IgD-negative memory B cell (primary cell): ENCODE data around the gene GNL1. TPM values are rescaled to one million over a fixed set of nuclear protein-coding genes. Genes with fewer than 3 reads are reported as not detected.
"Not testable (repeated sequence)": the region's sequence is repeated elsewhere in the genome, so short reads cannot be mapped to it uniquely, and the experiment has no call there.

Experiments used
- H3K27ac Mint-ChIP-seq, 3 donors: one replicate each; pipeline ENCODE4 v1.8.0; 2020 to 2022; ENCODE audit warnings: mild to moderate bottlenecking in 3 of 3, mixed read lengths in 3 of 3, moderate library complexity in 1 of 3
- H3K27me3 Mint-ChIP-seq: one replicate; pipeline ENCODE4 v1.8.0; 2021; ENCODE audit warnings: mixed read lengths
- H3K36me3 Mint-ChIP-seq: one replicate; pipeline ENCODE4 v1.8.0; 2020; ENCODE audit warnings: mild to moderate bottlenecking, mixed read lengths
- H3K4me1 Mint-ChIP-seq, 3 donors: one replicate each; pipeline ENCODE4 v1.8.0; 2020 to 2022; ENCODE audit warnings: mixed read lengths in 3 of 3, mild to moderate bottlenecking in 1 of 3
- H3K4me3 Mint-ChIP-seq, 4 donors: one replicate each; pipeline ENCODE4 v1.8.0; 2020 to 2022; ENCODE audit warnings: mild to moderate bottlenecking in 4 of 4, mixed read lengths in 4 of 4, moderate library complexity in 3 of 4
- H3K9me3 Mint-ChIP-seq, 3 donors: one replicate each; pipeline ENCODE4 v1.8.0; 2020 to 2021; ENCODE audit warnings: mixed read lengths in 3 of 3, mild to moderate bottlenecking in 1 of 3
- polyA plus RNA-seq: library from polyadenylated mRNA; unstranded; fragments of 300-500 nt; fragmentation: Illumina TruSeq; gene quantifications from one replicate; pipeline ENCODE4 v1.2.3, GENCODE V29; 2021

Gene GNL1
- polyA plus RNA-seq, 1 donor from 2014 or later, result 46.1 TPM

DNA sequence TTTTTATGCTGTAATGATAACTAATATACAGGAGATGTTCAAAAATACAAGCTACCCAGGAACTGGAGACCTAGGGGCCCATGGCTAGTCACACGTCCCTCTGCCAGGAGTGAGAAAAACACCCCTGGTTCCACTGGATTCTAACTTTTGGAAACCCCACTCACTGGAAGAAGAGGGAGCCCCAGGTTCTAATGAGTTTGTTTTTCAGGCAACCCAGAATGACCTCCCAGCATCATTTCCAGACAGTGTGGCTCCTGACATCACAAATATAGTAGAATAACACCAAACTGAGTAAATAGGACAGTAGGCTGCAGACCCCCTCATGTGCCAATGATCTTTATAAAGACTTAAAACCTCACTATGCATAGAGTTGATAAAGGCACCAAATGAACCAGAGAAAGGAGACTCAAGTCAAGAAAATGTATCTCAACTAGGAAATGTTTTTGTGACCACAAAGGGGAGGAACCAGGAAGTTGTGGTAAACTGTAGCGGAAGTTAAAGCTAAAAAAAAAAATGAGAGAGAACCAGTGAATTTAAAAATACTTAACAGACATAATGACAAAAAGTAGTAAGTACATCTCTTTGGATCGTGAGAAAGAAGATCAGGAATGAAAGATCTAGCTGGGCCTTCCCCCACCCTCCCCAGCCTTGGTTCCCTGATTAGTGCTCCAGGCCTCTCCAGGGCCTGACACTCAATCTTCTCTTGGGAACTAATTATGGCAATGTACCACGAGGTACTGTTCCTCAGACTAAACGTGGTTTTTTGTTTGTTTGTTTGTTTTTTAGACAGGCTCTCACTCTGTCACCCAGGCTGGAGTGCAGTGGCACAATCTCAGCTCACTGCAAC, 47.2 kb downstream of the GNL1 start:
- H3K27me3 Mint-ChIP-seq, result no peaks in the 10 kb centered on the region
- H3K27ac Mint-ChIP-seq, result peak overlapping the region; percentile 84 to 97 (median 89)
- no peaks in the 10 kb centered on the region for H3K9me3 Mint-ChIP-seq
- H3K4me3 Mint-ChIP-seq, result peak overlapping the region; percentile 60 to 84 (median 78)
- H3K36me3 Mint-ChIP-seq, result no peaks in the 10 kb centered on the region
- H3K4me1 Mint-ChIP-seq, result peaks cover 52 to 56% (median 55%) of the 10 kb centered on the region in 3 donors

DNA sequence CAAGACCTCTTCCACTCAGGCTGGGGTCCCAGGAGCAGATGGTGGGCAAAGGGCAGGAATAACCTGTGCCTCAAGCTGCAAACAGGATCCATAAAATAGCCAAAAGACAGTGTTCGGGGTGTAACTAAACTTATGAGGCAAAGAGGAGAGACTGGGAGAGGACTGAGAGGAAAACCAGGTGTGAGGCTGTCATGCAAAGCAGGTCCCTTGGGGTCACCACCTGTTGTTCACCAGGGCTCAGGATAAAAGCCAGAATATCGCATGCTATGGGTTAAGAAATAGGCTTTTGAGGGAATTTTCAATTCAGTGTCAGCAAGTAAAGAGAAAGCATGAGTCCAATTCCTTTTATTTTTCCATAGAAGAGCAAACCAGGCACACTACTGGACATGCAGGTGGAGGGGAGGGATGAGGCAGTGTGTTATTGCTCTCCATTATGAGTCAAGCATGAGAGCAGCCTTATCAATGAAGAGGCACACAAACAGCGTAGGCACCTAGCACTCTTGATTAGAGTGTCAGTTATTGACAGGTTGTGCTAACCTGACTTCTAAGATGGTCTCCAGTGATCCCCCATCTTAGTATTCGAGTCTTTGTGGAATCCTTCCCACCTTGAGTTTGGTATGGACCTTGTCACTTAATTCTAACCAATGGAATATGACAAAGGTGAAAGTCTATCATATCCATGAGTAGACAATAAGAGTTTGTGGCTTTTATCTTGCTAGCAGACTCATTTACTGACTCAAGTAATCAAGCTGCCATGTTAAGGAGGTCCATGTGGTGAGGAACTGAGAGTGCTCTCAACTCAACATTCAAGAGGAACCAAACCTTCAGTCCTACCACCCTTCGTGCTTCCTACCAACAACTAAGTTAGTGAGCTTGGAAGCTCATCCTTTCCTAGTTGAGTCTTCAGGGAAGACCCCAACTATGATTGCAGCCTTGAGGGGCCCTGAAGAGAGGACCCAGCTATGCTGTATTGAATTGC, 48.2 kb downstream of the GNL1 start:
- no peaks in the 10 kb centered on the region for H3K27me3 Mint-ChIP-seq
- no peaks in the 10 kb centered on the region for H3K36me3 Mint-ChIP-seq
- peak overlapping the region; percentile 70 to 92 (median 82) for H3K4me3 Mint-ChIP-seq
- H3K4me1 Mint-ChIP-seq, result peaks cover 47 to 56% (median 52%) of the 10 kb centered on the region in 3 donors
- H3K9me3 Mint-ChIP-seq, result no peaks in the 10 kb centered on the region
- H3K27ac Mint-ChIP-seq, result peak overlapping the region; percentile 84 to 97 (median 90)

DNA sequence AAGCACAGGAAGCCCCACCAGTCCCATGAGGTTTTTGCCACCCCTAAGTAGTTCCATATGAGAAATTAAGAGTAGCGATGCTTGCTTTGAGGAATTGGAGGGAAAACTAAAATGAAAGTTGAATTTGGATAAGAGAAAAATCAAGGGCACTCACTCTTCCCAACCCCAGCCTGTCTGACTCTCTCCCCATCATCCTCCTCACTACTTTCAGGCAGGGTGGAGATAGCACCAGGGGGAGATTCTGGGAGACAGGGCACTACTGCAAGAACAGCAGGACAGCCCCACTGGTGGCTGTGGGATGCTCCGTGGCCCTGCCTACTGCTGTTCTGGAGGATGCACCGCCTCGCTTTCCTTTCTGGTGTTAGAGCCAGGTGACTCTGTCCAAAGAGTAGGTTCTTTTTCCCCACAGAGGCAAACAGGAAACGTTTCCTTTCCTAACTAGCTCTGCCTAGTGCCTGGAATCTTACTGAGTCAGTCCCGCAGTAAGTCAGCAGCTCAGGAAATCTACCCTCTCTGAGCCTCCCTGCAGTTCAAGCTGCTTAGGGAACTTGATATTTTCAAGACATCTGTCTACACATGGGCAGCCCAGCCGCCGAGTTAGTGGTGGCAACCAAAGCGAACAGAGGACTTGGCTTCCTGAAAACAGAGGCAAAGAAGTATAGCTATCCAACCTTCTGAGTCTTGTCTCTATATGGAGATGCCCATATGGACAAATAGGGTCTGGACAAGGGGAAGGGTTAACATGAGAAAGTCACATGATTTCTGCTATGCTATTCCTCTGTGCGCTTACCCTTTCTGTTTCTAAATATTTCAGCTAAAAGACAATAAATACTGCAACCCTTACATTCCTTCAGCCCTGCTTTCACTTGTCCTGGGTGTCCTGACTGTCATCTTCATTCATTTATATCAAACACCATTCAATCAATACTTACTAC, 55.6 kb downstream of the GNL1 start:
- H3K36me3 Mint-ChIP-seq, result no peaks in the 10 kb centered on the region
- no peaks in the 10 kb centered on the region for H3K9me3 Mint-ChIP-seq
- H3K27ac Mint-ChIP-seq, result peak overlapping the region; percentile 44 to 93 (median 88)
- peak overlapping the region; percentile 74 to 89 (median 81) for H3K4me3 Mint-ChIP-seq
- peaks cover 33 to 39% (median 35%) of the 10 kb centered on the region in 3 donors for H3K4me1 Mint-ChIP-seq
- H3K27me3 Mint-ChIP-seq, result no peaks in the 10 kb centered on the region

DNA sequence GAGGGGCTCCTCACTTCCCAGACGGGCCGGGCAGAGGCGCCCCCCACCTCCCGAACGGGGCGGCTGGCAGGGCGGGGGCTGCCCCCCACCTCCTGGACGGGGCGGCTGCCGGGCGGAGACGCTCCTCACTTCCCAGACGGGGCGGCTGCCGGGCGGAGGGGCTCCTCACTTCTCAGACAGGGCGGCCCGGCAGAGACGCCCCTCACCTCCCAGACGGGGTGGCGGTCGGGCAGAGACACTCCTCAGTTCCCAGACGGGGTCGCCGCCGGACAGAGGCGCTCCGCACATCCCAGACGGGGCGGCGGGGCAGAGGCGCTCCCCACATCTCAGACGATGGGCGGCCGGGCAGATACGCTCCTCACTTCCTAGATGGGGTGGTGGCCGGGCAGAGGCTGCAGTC, 57.6 kb downstream of the GNL1 start:
- not testable (repeated sequence) for H3K4me3 Mint-ChIP-seq, H3K27ac Mint-ChIP-seq, H3K36me3 Mint-ChIP-seq, H3K9me3 Mint-ChIP-seq, H3K27me3 Mint-ChIP-seq
- H3K4me1 Mint-ChIP-seq, result peaks cover 49 to 55% (median 52%) of the 10 kb centered on the region in 3 donors

DNA sequence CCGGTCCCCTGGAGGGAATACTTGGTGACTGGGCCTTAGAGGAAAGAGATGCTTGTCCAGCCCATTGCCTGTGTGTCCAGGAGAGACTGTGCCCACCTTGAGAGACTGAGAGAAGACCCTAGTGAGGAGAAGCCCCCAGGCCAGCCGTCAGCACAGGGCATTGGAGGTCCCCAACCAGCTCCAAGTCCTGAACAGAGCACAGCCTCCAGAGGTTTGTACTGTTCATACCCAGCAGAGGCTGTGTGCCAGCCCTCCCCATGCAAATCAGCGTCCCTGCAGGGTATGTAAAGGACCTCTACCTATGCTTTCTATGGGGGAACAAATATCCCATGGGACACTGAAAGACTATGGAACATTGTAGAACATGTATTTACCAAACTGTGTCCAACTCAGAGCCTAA, 58.6 kb downstream of the GNL1 start:
- Mint-ChIP-seq H3K4me3 (peak overlapping the region in 3 of 4 donors; percentile 17 to 83 (median 25)), H3K27me3 (no peaks in the 10 kb centered on the region), H3K9me3 (no peaks in the 10 kb centered on the region), H3K4me1 (peaks cover 55 to 61% (median 58%) of the 10 kb centered on the region in 3 donors), H3K27ac (peak overlapping the region in 2 of 3 donors; percentile 72 to 96), H3K36me3 (no peaks in the 10 kb centered on the region)

DNA sequence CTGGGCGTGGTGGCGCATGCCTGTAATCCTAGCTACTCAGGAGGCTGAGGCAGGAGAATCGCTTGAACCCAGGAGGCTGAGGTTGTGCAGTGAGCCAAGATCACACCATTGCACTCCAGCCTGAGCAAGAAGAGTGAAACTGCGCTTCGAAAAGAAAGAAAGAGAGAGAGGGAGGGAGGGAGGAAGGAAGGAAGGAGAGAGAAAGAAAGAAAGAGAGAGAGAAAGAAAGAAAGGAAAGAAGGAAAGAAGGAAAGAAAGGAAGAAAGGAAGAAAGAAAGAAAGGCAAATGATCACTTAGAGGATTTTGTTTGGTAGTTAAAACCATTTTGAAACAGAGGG, 59.1 kb downstream of the GNL1 start:
- not testable (repeated sequence) for H3K9me3 Mint-ChIP-seq, H3K36me3 Mint-ChIP-seq, H3K27me3 Mint-ChIP-seq
- Mint-ChIP-seq H3K4me3 (peak overlapping the region in 2 of 4 donors; percentile 25 to 83), H3K4me1 (peaks cover 58 to 61% (median 58%) of the 10 kb centered on the region in 3 donors), H3K27ac (peak overlapping the region in 2 of 3 donors; percentile 72 to 96)

DNA sequence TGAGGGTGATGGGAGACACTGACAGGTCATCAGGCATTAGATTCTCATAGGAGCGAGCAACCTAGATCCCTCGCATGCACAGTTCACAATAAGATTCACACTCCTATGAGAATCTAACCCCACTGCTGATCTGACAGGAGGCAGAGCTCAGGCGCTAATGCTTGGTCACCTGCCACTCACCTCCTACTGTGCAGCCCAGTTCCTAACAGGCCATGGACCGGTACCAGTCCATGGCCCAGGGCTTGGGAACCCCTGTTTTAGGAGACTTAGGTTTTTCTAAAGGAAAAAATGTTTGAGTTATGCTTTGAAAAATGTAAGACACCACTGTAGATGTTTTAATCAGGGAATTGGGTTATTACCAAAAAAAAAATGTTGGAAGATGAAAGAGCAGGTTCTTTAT, 60.3 kb downstream of the GNL1 start:
- H3K4me3 Mint-ChIP-seq, result peak overlapping the region in 3 of 4 donors; percentile 16 to 94 (median 57)
- no peaks in the 10 kb centered on the region for H3K9me3 Mint-ChIP-seq
- peak overlapping the region; percentile 57 to 96 (median 83) for H3K27ac Mint-ChIP-seq
- no peaks in the 10 kb centered on the region for H3K27me3 Mint-ChIP-seq
- H3K4me1 Mint-ChIP-seq, result peaks cover 55 to 62% (median 60%) of the 10 kb centered on the region in 3 donors
- peaks cover 13% of the 10 kb centered on the region for H3K36me3 Mint-ChIP-seq

DNA sequence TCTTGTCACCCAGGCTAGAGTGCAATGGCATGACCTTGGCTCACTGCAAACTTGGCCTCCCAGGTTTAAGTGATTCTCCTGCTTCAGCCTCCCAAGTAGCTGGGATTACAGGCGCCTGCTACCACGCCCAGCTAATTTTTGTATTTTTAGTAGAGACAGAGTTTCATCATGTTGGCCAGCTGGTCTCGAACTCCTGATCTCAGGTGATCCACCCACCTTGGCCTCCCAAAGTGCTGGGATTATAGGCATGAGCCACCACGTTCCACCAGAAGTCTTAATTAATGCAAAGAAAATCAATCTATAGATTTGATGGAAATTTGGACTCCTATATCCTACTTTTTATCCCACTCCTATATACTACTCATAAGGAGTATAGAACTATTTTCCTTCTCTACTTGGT, 61.2 kb downstream of the GNL1 start:
- not testable (repeated sequence) for H3K27me3 Mint-ChIP-seq
- H3K4me1 Mint-ChIP-seq, result peaks cover 48 to 53% (median 51%) of the 10 kb centered on the region in 3 donors

DNA sequence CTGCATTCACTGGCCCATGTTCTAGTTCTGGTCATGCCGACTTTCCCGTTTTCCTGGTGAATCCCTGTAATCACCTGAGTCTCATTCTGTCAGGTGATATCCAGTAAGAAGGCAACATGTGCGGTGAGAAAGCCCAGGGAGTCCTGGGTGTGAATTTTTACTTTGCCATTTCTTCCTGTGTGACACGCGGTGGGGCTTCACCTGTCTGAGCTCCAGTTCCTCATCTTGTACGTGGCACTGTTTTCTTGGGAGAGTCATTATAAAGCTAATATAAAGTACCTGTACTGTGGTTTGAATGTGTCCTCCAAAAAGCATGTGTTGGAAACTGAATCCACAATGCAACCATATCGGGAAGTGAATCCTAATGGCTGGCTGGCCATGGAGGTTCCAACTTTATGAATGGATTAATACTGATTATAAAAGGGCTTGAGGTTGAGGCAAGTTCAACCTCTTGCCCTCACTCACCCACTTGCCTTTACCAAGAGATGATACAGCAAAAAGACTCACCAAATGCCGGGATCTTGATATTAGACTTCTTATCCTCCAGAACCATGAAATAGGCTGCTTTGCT, 61.9 kb downstream of the GNL1 start:
- H3K27me3 Mint-ChIP-seq, result no peaks in the 10 kb centered on the region

More for the DNA sequence above, 61.2 kb downstream of the GNL1 start:
- peak overlapping the region; percentile 74 to 96 (median 95) for H3K27ac Mint-ChIP-seq
- H3K36me3 Mint-ChIP-seq, result peaks cover 19% of the 10 kb centered on the region
- H3K4me3 Mint-ChIP-seq, result peak overlapping the region in 3 of 4 donors; percentile 94 to 100 (median 100)
- H3K9me3 Mint-ChIP-seq, result not testable (repeated sequence)

DNA sequence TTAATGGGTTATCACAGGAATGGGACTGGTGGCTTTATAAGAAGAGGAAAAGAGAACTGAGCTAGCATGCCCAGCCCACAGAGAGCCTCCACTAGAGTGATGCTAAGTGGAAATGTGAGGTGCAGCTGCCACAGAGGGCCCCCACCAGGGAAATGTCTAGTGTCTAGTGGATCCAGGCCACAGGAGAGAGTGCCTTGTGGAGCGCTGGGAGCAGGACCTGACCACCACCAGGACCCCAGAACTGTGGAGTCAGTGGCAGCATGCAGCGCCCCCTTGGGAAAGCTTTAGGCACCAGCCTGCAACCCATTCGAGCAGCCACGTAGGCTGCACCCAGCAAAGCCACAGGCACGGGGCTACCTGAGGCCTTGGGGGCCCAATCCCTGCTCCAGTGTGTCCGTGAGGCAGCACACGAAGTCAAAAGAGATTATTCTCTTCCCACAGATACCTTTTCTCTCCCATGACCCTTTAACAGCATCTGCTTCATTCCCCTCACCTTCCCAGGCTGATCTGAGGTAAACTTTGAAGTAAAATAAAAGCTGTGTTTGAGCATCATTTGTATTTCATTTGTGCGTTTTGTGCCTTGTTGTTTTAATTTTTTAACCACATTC, 62.5 kb downstream of the GNL1 start:
- H3K4me1 Mint-ChIP-seq, result peaks cover 52% of the 10 kb centered on the region in 3 donors
- H3K27me3 Mint-ChIP-seq, result no peaks in the 10 kb centered on the region
- peaks cover 24% of the 10 kb centered on the region for H3K36me3 Mint-ChIP-seq
- peak overlapping the region; percentile 74 to 96 (median 95) for H3K27ac Mint-ChIP-seq
- H3K4me3 Mint-ChIP-seq, result peak overlapping the region; percentile 51 to 100 (median 97)
- H3K9me3 Mint-ChIP-seq, result peaks cover 0 to 2% (median 0%) of the 10 kb centered on the region in 3 donors

More for the DNA sequence above, 61.9 kb downstream of the GNL1 start:
- peak overlapping the region; percentile 74 to 96 (median 95) for H3K27ac Mint-ChIP-seq
- H3K9me3 Mint-ChIP-seq, result peaks cover 0 to under 1% (median 0%) of the 10 kb centered on the region in 3 donors
- H3K36me3 Mint-ChIP-seq, result peaks cover 20% of the 10 kb centered on the region
- peaks cover 46 to 50% (median 49%) of the 10 kb centered on the region in 3 donors for H3K4me1 Mint-ChIP-seq
- peak overlapping the region; percentile 51 to 100 (median 97) for H3K4me3 Mint-ChIP-seq

DNA sequence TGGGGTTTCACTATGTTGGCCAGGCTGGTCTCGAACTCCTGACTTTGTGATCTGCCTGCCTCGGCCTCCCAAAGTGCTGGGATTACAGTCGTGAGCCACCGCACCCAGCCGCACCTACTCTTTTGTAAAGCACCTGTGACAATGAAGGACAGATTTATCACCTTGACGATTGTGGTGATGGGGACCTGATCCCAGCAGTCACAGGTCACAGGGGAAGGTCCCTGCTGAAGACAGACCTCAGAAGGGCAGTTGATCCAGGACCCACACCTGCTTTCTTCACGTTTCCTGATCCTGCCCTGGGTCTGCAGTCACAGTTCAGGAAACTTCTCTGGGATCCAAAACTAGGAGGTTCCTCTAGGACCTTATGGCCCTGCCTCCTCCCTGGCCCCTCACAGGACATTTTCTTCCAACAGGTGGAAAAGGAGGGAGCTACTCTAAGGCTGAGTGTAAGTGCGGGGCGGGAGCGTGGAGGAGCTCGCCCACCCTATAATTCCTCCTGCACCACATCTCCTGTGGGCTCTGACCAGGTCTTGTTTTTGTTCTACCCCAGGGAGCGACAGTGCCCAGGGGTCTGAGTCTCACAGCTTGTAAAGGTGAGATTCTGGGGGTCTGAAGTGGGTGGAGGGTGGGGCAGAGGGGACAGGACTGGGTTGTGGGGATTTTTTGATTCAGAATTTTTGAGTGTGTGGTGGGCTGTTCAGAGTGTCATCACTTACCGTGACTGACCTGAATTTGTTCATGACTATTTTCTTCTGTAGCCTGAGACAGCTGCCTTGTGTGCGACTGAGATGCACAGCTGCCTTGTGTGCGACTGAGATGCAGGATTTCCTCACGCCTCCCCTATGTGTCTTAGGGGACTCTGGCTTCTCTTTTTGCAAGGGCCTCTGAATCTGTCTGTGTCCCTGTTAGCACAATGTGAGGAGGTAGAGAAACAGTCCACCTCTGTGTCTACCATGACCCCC, 64.0 kb downstream of the GNL1 start:
- Mint-ChIP-seq H3K4me1 (peaks cover 42 to 50% (median 46%) of the 10 kb centered on the region in 3 donors), H3K4me3 (peak overlapping the region; percentile 94 to 100 (median 99)), H3K9me3 (peaks cover 0 to 2% (median 0%) of the 10 kb centered on the region in 3 donors), H3K36me3 (peaks cover 26% of the 10 kb centered on the region), H3K27ac (peak overlapping the region; percentile 90 to 96 (median 95)), H3K27me3 (no peaks in the 10 kb centered on the region)
